Panc1 (cell line): ENCODE results near the gene SIRT7.

ENCODE experiments used
- POLR2AphosphoS5 ChIP-seq: IDR thresholded peaks from 2 replicates; pipeline ENCODE4 v1.6.1; 2012; ENCODE audit warnings: mild to moderate bottlenecking, low read depth, low read length, moderate library complexity
- REST ChIP-seq, 2 experiments: IDR thresholded peaks; 2 replicates each; pipeline ENCODE4 v1.6.1; 2011 to 2012; ENCODE audit warnings: low read depth in 2 of 2, control low read depth in 1 of 2, low read length in 1 of 2, mild to moderate bottlenecking in 1 of 2, moderate library complexity in 1 of 2; ENCODE audit not compliant: insufficient read depth in 1 of 2
- SIN3A ChIP-seq: IDR thresholded peaks from 2 replicates; pipeline ENCODE4 v1.6.1; 2012; ENCODE audit warnings: low read depth, mild to moderate bottlenecking, low read length, moderate library complexity, borderline replicate concordance; ENCODE audit not compliant: insufficient read depth
- TF ChIP-seq, protein P1 (sequence below): fragments of 450-650 bp; IDR thresholded peaks from 2 replicates; pipeline ENCODE4 v1.5.1; 2017; ENCODE audit warnings: mild to moderate bottlenecking

DNA sequence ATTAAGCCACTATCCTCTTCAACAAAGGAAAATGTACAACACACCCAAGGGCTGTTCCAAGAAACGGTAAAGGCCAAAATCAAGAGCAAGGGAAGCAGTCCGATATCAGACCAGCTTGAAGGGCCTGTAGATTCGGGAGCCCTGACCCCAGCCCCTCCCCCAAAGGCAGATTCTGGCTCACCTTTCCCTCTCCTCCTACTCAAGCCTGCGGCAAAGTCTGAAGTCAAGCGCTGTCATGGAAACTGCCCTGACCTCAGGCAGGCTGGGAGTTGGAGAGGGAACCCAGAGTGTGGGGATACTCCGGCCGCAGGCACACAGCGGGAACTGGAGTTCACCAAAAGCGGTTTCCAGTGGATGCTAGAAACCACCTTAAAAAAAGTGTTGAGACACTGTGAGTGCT is 28.4 kb downstream of the SIRT7 start:
- TF ChIP-seq, protein P1, sequence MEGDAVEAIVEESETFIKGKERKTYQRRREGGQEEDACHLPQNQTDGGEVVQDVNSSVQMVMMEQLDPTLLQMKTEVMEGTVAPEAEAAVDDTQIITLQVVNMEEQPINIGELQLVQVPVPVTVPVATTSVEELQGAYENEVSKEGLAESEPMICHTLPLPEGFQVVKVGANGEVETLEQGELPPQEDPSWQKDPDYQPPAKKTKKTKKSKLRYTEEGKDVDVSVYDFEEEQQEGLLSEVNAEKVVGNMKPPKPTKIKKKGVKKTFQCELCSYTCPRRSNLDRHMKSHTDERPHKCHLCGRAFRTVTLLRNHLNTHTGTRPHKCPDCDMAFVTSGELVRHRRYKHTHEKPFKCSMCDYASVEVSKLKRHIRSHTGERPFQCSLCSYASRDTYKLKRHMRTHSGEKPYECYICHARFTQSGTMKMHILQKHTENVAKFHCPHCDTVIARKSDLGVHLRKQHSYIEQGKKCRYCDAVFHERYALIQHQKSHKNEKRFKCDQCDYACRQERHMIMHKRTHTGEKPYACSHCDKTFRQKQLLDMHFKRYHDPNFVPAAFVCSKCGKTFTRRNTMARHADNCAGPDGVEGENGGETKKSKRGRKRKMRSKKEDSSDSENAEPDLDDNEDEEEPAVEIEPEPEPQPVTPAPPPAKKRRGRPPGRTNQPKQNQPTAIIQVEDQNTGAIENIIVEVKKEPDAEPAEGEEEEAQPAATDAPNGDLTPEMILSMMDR, result no peak
- TF ChIP-seq POLR2AphosphoS5 (no peak), REST (IDR thresholded peaks at IDR 0.05; ENCODE audit: insufficient read depth in 1 of 2, low read depth in 2 of 2, low read length in 1 of 2) (no peak), SIN3A (no peak)
